ENCODE results near the gene TMEM39A.
A peak's percentile ranks its signal among the peaks of the same experiment; 100 is the strongest.

Gene TMEM39A

DNA sequence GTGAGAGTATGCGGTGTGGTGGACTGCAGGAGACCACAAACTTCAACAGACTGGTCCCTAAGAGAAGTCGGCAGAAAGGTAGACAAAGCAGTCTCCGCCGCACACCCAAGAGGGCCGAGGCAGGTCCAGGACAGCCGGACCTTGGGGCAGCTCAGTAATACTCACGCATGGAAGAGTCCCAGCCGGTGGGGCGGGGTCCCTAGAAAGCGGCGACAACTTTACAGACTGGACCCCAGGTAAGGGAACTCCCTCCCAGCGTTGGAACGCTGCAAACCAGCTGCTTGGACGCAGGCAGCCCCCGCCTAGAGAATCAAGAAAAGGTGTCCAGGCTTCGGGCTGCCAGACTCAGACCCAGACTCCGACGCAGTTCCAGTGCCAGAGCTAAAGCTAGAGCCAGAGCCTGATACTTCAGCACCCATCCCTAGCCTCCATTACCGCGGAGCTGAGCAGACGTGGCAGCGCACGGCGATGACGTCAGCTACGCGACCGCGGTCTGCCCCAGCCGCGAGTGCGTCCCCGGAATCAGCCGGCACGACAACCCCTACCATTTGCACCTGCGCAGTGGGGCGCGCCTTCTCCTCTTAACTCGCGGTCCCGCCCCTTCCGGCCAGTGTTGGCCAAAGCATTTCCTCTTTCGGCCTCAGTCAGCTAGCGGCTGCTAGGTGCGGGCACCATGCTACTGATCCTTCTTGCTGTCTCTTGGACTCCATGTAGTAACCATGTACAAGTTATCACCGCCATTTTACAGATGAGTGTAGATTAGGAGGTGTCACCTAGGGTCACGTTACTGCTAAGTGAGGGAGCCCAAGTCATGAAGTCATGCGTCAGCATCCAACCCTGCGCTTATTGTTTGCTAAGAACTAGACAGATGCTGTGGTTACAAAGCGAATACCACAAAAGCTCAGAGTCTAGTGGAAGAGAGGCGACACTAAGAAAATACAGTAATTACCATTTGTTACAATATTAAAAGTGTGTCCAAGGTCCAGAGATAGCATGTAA is at the start of gene TMEM39A (continued):
- TF ChIP-seq, protein P1, sequence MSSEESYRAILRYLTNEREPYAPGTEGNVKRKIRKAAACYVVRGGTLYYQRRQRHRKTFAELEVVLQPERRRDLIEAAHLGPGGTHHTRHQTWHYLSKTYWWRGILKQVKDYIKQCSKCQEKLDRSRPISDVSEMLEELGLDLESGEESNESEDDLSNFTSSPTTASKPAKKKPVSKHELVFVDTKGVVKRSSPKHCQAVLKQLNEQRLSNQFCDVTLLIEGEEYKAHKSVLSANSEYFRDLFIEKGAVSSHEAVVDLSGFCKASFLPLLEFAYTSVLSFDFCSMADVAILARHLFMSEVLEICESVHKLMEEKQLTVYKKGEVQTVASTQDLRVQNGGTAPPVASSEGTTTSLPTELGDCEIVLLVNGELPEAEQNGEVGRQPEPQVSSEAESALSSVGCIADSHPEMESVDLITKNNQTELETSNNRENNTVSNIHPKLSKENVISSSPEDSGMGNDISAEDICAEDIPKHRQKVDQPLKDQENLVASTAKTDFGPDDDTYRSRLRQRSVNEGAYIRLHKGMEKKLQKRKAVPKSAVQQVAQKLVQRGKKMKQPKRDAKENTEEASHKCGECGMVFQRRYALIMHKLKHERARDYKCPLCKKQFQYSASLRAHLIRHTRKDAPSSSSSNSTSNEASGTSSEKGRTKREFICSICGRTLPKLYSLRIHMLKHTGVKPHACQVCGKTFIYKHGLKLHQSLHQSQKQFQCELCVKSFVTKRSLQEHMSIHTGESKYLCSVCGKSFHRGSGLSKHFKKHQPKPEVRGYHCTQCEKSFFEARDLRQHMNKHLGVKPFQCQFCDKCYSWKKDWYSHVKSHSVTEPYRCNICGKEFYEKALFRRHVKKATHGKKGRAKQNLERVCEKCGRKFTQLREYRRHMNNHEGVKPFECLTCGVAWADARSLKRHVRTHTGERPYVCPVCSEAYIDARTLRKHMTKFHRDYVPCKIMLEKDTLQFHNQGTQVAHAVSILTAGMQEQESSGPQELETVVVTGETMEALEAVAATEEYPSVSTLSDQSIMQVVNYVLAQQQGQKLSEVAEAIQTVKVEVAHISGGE (tag by site-specific recombination; conservative IDR thresholded peaks at IDR 0.05; ENCODE audit: low read depth): peak; percentile 80
- TF ChIP-seq YY1 (tag by site-specific recombination; IDR thresholded peaks at IDR 0.05) (peak; percentile 82), SETDB1 (IDR thresholded peaks at IDR 0.05; ENCODE audit: insufficient read length, low read length) (no peak), SP2 (tag by site-specific recombination; IDR thresholded peaks at IDR 0.05) (peak; percentile 78), ZNF555 (tag by site-specific recombination; conservative IDR thresholded peaks at IDR 0.05) (no peak), YY2 (tag by site-specific recombination; IDR thresholded peaks at IDR 0.05) (peak; percentile 84), KLF9 (tag by site-specific recombination; IDR thresholded peaks at IDR 0.05; ENCODE audit: low read depth) (peak; percentile 74), ZNF335 (tag by site-specific recombination; conservative IDR thresholded peaks at IDR 0.05) (peak; percentile 69), GFI1B (tag by site-specific recombination; IDR thresholded peaks at IDR 0.05) (no peak), KLF16 (tag by site-specific recombination; IDR thresholded peaks at IDR 0.05) (peak; percentile 45; the same call in 1 of the 2 replicates), ZNF366 (tag by site-specific recombination; conservative IDR thresholded peaks at IDR 0.05) (no peak), ZNF776 (tag by site-specific recombination; IDR thresholded peaks at IDR 0.05; ENCODE audit: borderline replicate concordance) (no peak), ZBTB17 (tag by site-specific recombination; IDR thresholded peaks at IDR 0.05) (peak; percentile 58), SP3 (tag by site-specific recombination; IDR thresholded peaks at IDR 0.05) (peak; percentile 56; the same call in 1 of the 2 replicates), ZBTB48 (tag by site-specific recombination; IDR thresholded peaks at IDR 0.05) (peak; percentile 99)
- TF ChIP-seq, protein P2, sequence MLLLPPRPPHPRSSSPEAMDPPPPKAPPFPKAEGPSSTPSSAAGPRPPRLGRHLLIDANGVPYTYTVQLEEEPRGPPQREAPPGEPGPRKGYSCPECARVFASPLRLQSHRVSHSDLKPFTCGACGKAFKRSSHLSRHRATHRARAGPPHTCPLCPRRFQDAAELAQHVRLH (tag by site-specific recombination; IDR thresholded peaks at IDR 0.05): peak; percentile 83
- TF ChIP-seq, protein P3, sequence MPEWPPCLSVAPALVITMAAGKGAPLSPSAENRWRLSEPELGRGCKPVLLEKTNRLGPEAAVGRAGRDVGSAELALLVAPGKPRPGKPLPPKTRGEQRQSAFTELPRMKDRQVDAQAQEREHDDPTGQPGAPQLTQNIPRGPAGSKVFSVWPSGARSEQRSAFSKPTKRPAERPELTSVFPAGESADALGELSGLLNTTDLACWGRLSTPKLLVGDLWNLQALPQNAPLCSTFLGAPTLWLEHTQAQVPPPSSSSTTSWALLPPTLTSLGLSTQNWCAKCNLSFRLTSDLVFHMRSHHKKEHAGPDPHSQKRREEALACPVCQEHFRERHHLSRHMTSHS (tag by site-specific recombination; IDR thresholded peaks at IDR 0.05): no peak
- TF ChIP-seq, protein P4, sequence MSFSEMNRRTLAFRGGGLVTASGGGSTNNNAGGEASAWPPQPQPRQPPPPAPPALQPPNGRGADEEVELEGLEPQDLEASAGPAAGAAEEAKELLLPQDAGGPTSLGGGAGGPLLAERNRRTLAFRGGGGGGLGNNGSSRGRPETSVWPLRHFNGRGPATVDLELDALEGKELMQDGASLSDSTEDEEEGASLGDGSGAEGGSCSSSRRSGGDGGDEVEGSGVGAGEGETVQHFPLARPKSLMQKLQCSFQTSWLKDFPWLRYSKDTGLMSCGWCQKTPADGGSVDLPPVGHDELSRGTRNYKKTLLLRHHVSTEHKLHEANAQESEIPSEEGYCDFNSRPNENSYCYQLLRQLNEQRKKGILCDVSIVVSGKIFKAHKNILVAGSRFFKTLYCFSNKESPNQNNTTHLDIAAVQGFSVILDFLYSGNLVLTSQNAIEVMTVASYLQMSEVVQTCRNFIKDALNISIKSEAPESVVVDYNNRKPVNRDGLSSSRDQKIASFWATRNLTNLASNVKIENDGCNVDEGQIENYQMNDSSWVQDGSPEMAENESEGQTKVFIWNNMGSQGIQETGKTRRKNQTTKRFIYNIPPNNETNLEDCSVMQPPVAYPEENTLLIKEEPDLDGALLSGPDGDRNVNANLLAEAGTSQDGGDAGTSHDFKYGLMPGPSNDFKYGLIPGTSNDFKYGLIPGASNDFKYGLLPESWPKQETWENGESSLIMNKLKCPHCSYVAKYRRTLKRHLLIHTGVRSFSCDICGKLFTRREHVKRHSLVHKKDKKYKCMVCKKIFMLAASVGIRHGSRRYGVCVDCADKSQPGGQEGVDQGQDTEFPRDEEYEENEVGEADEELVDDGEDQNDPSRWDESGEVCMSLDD (tag by site-specific recombination; IDR thresholded peaks at IDR 0.05): peak; percentile 39; the same call in 1 of the 2 replicates
- TF ChIP-seq, protein P5, sequence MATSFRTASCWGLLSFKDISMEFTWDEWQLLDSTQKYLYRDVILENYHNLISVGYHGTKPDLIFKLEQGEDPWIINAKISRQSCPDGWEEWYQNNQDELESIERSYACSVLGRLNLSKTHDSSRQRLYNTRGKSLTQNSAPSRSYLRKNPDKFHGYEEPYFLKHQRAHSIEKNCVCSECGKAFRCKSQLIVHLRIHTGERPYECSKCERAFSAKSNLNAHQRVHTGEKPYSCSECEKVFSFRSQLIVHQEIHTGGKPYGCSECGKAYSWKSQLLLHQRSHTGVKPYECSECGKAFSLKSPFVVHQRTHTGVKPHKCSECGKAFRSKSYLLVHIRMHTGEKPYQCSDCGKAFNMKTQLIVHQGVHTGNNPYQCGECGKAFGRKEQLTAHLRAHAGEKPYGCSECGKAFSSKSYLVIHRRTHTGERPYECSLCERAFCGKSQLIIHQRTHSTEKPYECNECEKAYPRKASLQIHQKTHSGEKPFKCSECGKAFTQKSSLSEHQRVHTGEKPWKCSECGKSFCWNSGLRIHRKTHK (tag by site-specific recombination; IDR thresholded peaks at IDR 0.05): no peak
- TF ChIP-seq, protein P6, sequence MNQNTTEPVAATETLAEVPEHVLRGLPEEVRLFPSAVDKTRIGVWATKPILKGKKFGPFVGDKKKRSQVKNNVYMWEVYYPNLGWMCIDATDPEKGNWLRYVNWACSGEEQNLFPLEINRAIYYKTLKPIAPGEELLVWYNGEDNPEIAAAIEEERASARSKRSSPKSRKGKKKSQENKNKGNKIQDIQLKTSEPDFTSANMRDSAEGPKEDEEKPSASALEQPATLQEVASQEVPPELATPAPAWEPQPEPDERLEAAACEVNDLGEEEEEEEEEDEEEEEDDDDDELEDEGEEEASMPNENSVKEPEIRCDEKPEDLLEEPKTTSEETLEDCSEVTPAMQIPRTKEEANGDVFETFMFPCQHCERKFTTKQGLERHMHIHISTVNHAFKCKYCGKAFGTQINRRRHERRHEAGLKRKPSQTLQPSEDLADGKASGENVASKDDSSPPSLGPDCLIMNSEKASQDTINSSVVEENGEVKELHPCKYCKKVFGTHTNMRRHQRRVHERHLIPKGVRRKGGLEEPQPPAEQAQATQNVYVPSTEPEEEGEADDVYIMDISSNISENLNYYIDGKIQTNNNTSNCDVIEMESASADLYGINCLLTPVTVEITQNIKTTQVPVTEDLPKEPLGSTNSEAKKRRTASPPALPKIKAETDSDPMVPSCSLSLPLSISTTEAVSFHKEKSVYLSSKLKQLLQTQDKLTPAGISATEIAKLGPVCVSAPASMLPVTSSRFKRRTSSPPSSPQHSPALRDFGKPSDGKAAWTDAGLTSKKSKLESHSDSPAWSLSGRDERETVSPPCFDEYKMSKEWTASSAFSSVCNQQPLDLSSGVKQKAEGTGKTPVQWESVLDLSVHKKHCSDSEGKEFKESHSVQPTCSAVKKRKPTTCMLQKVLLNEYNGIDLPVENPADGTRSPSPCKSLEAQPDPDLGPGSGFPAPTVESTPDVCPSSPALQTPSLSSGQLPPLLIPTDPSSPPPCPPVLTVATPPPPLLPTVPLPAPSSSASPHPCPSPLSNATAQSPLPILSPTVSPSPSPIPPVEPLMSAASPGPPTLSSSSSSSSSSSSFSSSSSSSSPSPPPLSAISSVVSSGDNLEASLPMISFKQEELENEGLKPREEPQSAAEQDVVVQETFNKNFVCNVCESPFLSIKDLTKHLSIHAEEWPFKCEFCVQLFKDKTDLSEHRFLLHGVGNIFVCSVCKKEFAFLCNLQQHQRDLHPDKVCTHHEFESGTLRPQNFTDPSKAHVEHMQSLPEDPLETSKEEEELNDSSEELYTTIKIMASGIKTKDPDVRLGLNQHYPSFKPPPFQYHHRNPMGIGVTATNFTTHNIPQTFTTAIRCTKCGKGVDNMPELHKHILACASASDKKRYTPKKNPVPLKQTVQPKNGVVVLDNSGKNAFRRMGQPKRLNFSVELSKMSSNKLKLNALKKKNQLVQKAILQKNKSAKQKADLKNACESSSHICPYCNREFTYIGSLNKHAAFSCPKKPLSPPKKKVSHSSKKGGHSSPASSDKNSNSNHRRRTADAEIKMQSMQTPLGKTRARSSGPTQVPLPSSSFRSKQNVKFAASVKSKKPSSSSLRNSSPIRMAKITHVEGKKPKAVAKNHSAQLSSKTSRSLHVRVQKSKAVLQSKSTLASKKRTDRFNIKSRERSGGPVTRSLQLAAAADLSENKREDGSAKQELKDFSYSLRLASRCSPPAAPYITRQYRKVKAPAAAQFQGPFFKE (tag by site-specific recombination; IDR thresholded peaks at IDR 0.05; ENCODE audit: borderline replicate concordance): no peak
- TF ChIP-seq, protein P7, sequence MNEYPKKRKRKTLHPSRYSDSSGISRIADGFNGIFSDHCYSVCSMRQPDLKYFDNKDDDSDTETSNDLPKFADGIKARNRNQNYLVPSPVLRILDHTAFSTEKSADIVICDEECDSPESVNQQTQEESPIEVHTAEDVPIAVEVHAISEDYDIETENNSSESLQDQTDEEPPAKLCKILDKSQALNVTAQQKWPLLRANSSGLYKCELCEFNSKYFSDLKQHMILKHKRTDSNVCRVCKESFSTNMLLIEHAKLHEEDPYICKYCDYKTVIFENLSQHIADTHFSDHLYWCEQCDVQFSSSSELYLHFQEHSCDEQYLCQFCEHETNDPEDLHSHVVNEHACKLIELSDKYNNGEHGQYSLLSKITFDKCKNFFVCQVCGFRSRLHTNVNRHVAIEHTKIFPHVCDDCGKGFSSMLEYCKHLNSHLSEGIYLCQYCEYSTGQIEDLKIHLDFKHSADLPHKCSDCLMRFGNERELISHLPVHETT (tag by site-specific recombination; IDR thresholded peaks at IDR 0.05): 0 out of 2 replicates have a peak, but pooled peaks have one; percentile 23
